ENCODE results near the gene DISP3.

DISP3 gene

GRCh38 chr1:11478571-11479374 is at the start of gene DISP3:
TSS of gene DISP3 (plus strand) at chr1:11479155. CDS start at chr1:11500993, 21,838 bp downstream.
- DNase-seq (ENCODE audit: low read depth in 2 of 2): peak; percentile 71 to 73

- no peak for DNase-seq (ENCODE audit: low read depth in 2 of 2)
Observed at GRCh38 chr1:11429226-11429625, 49.7 kb upstream of the DISP3 start.

- DNase-seq (ENCODE audit: low read depth in 2 of 2): no peak
Observed at GRCh38 chr1:11429935-11430334, 49.0 kb upstream of the DISP3 start.

GRCh38 chr1:11431941-11432507 is 46.9 kb upstream of the DISP3 start:
- no peak for DNase-seq (ENCODE audit: low read depth in 2 of 2)

- no peak for DNase-seq (ENCODE audit: low read depth in 2 of 2)
Observed at GRCh38 chr1:11432526-11432925, 46.4 kb upstream of the DISP3 start.

GRCh38 chr1:11434501-11434900 is 44.5 kb upstream of the DISP3 start:
- DNase-seq (ENCODE audit: low read depth in 2 of 2): no peak

GRCh38 chr1:11434926-11435325 is 44.0 kb upstream of the DISP3 start:
- DNase-seq (ENCODE audit: low read depth in 2 of 2): no peak

- DNase-seq (ENCODE audit: low read depth in 2 of 2): no peak
Observed at GRCh38 chr1:11438996-11439395, 40.0 kb upstream of the DISP3 start.

- no peak for DNase-seq (ENCODE audit: low read depth in 2 of 2)
Observed at GRCh38 chr1:11441211-11441952, 37.6 kb upstream of the DISP3 start.

GRCh38 chr1:11443043-11443442 is 35.9 kb upstream of the DISP3 start:
- DNase-seq (ENCODE audit: low read depth in 2 of 2): no peak

GRCh38 chr1:11443961-11444658 is 34.8 kb upstream of the DISP3 start:
- no peak for DNase-seq (ENCODE audit: low read depth in 2 of 2)

GRCh38 chr1:11444907-11445306 is 34.0 kb upstream of the DISP3 start:
- no peak for DNase-seq (ENCODE audit: low read depth in 2 of 2)

- no peak for DNase-seq (ENCODE audit: low read depth in 2 of 2)
Observed at GRCh38 chr1:11447903-11448302, 31.1 kb upstream of the DISP3 start.

GRCh38 chr1:11448373-11449099 is 30.4 kb upstream of the DISP3 start:
- DNase-seq (ENCODE audit: low read depth in 2 of 2): no peak

GRCh38 chr1:11449100-11449403 is 29.9 kb upstream of the DISP3 start:
- DNase-seq (ENCODE audit: low read depth in 2 of 2): no peak

- no peak for DNase-seq (ENCODE audit: low read depth in 2 of 2)
Observed at GRCh38 chr1:11450310-11450709, 28.6 kb upstream of the DISP3 start.

- DNase-seq (ENCODE audit: low read depth in 2 of 2): no peak
Observed at GRCh38 chr1:11453742-11454491, 25.0 kb upstream of the DISP3 start.

- DNase-seq (ENCODE audit: low read depth in 2 of 2): no peak
Observed at GRCh38 chr1:11455967-11456570, 22.9 kb upstream of the DISP3 start.

GRCh38 chr1:11456965-11457364 is 22.0 kb upstream of the DISP3 start:
- DNase-seq (ENCODE audit: low read depth in 2 of 2): no peak

- no peak for DNase-seq (ENCODE audit: low read depth in 2 of 2)
Observed at GRCh38 chr1:11458811-11459275, 20.1 kb upstream of the DISP3 start.

All from stimulated activated CD4-positive, alpha-beta T cell treated with anti-CD3 and anti-CD28 coated beads, Interleukin-4, amount 100 ng/mL, for 48 hours (primary cell).